ENCODE data around the gene SPEF2. TPM values are rescaled to one million over a fixed set of nuclear protein-coding genes. Genes with fewer than 3 reads are reported as not detected.

The SPEF2 gene
- total RNA-seq, 2 experiments from 2014 or later: 10.6 to 13.0 TPM

Other genes starting within 250 kb of the SPEF2 start
- 100 to 1,000 TPM; 163 to 169 TPM for gene IL7R, start 239.0 kb downstream of the SPEF2 start, total RNA-seq

Measured in activated CD4-positive, alpha-beta memory T cell treated with anti-CD3 and anti-CD28 coated beads for 36 hours (primary cell).